ENCODE results near the gene SPOCK1. TPM values are rescaled to one million over a fixed set of nuclear protein-coding genes. Genes with fewer than 3 reads are reported as not detected.

SPOCK1 gene
- total and polyA plus RNA-seq, 9 of the 15 experiments (the other 6 are each of a cell fraction or from before 2014, with no cell fraction given) = 0.01 to 0.35 (median 0.04) TPM; not detected in 6

- Histone ChIP-seq H3K9ac (ENCODE audit: insufficient read depth in 1 of 2, low read depth in 2 of 2, low read length in 2 of 2) (no peak overlapping the region), H3K27ac (ENCODE audit: extremely low read depth, low read depth, low read length) (no peak overlapping the region), H2AFZ (ENCODE audit: low read depth, low read length) (no peak overlapping the region), H3K36me3 (ENCODE audit: control insufficient read depth, insufficient read depth, low read length) (no peaks in the 10 kb centered on the region), H3K79me2 (ENCODE audit: control insufficient read depth, insufficient read depth, low read length) (no peaks in the 10 kb centered on the region), H3K9me3 (replicated peaks; ENCODE audit: control insufficient read depth, insufficient read depth, low read depth, low read length) (no peaks in the 10 kb centered on the region), H3K4me2 (ENCODE audit: insufficient read depth, low read length) (no peak overlapping the region), H3K9me1 (ENCODE audit: control insufficient read depth, insufficient read depth, low read length) (no peaks in the 10 kb centered on the region), H3K4me3 (no peak overlapping the region), H4K20me1 (replicated peaks; ENCODE audit: control insufficient read depth, insufficient read depth, low read length) (no peaks in the 10 kb centered on the region), H3K4me1 (replicated peaks in 1 of 2; ENCODE audit: control insufficient read depth in 2 of 2, insufficient read depth in 2 of 2, low read length in 2 of 2) (no peaks in the 10 kb centered on the region), H3K27me3 (ENCODE audit: control insufficient read depth in 2 of 2, insufficient read depth in 2 of 2, low read length in 2 of 2) (peaks cover 0 to 5% of the 10 kb centered on the region in 2 experiments; a peak in 1 of 5 replicates)
- ChIA-PET CTCF (ENCODE audit: low intra/inter-chr PET ratio) (no interaction called here), POLR2A (no interaction called here)
- 0% methylated on average over 1 of the region's 1 CpG for WGBS (ENCODE audit: insufficient coverage, low coverage, missing lambda C conversion rate)
- ATAC-seq (no peak), DNase-seq (ENCODE audit: extremely low read depth in 1 of 4, low spot score in 3 of 4) (no peak), FAIRE-seq (no peak)
- intact Hi-C loops (cut with micrococcal nuclease) (no loop called here), in situ Hi-C loops (cut with MboI) (no loop called here)
- no TSS peak for BruUV-seq (replicated peaks)
- no peak for TF ChIP-seq ZNF23 (CRISPR knock-in tag; IDR thresholded peaks at IDR 0.05)
- TF ChIP-seq EP300 (IDR thresholded peaks at IDR 0.05; ENCODE audit: low read length) = no peak
- TF ChIP-seq MEF2A (IDR thresholded peaks at IDR 0.05; ENCODE audit: control insufficient read depth, low read depth, low read length) = no peak
- no peak for TF ChIP-seq POLR3A (IDR thresholded peaks at IDR 0.05; ENCODE audit: borderline replicate concordance, extremely low read depth, insufficient read depth, insufficient read length)
- TF ChIP-seq PHB2 (IDR thresholded peaks at IDR 0.05; ENCODE audit: low read depth) = no peak
- no peak for TF ChIP-seq NCOA4 (IDR thresholded peaks at IDR 0.05; ENCODE audit: partially characterized antibody)
- no peak for TF ChIP-seq CBFA2T2 (conservative IDR thresholded peaks at IDR 0.05)
- no peak for TF ChIP-seq NR2C2 (CRISPR knock-in tag; IDR thresholded peaks at IDR 0.05)
- no peak for TF ChIP-seq NR2C2 (tag; IDR thresholded peaks at IDR 0.05)
- TF ChIP-seq BRCA1 (IDR thresholded peaks at IDR 0.05) = no peak
- no peak for TF ChIP-seq BRCA1 (CRISPR knock-in tag; IDR thresholded peaks at IDR 0.05)
These were observed 471.4 kb downstream of the SPOCK1 start for GRCh38 chr5:137027758-137028157.
